ENCODE data around the gene ANGPT4.

ANGPT4 gene

GRCh38 chr20:919491-919916, 3.4 kb upstream of the ANGPT4 start:
- H3K4me3 ChIP-seq (replicated peaks; ENCODE audit: low read depth, low read length) = no peak overlapping the region
- TF ChIP-seq, protein P1, sequence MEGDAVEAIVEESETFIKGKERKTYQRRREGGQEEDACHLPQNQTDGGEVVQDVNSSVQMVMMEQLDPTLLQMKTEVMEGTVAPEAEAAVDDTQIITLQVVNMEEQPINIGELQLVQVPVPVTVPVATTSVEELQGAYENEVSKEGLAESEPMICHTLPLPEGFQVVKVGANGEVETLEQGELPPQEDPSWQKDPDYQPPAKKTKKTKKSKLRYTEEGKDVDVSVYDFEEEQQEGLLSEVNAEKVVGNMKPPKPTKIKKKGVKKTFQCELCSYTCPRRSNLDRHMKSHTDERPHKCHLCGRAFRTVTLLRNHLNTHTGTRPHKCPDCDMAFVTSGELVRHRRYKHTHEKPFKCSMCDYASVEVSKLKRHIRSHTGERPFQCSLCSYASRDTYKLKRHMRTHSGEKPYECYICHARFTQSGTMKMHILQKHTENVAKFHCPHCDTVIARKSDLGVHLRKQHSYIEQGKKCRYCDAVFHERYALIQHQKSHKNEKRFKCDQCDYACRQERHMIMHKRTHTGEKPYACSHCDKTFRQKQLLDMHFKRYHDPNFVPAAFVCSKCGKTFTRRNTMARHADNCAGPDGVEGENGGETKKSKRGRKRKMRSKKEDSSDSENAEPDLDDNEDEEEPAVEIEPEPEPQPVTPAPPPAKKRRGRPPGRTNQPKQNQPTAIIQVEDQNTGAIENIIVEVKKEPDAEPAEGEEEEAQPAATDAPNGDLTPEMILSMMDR (IDR thresholded peaks at IDR 0.05; ENCODE audit: insufficient read depth, low read length, poor library complexity, severe bottlenecking) = no peak
- no peaks in the 10 kb centered on the region for H3K36me3 ChIP-seq (ENCODE audit: control insufficient read depth, insufficient read depth, low read length)
- DNase-seq (ENCODE audit: extremely low read depth, insufficient read length) = no peak
- peaks cover 2% of the 10 kb centered on the region; the same call in 1 of the 2 replicates for H3K27me3 ChIP-seq (replicated peaks; ENCODE audit: control insufficient read depth, insufficient read depth, low read length)

DNA sequence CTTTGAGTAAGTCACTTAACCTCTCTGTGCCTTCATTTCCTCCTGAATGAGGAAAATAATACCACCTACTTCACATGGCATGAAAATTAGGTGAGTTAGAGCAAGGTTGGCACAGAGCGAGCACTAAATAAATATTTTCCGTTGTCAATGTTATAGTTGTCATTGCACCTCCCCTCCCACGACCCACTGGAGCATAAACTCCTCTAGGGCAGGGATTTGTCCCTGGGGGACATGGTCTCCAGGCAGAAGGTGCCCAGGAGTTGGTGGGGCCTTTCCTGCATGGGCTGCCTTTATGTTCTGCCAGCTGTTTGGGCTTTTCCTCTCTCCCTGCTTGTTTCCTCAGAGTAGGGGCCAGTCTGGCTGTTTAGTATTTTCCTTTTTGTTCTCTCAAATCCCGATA, 1.3 kb upstream of the ANGPT4 start:
- Histone ChIP-seq H3K36me3 (ENCODE audit: control insufficient read depth, insufficient read depth, low read length) (no peaks in the 10 kb centered on the region), H3K4me3 (replicated peaks; ENCODE audit: low read depth, low read length) (no peak overlapping the region), H3K27me3 (replicated peaks; ENCODE audit: control insufficient read depth, insufficient read depth, low read length) (peaks cover 3% of the 10 kb centered on the region)
- DNase-seq (ENCODE audit: extremely low read depth, insufficient read length) = no peak
- TF ChIP-seq, protein P1 (IDR thresholded peaks at IDR 0.05; ENCODE audit: insufficient read depth, low read length, poor library complexity, severe bottlenecking) = no peak

- peaks cover 3% of the 10 kb centered on the region for H3K27me3 ChIP-seq (replicated peaks; ENCODE audit: control insufficient read depth, insufficient read depth, low read length)
- TF ChIP-seq, protein P1 (IDR thresholded peaks at IDR 0.05; ENCODE audit: insufficient read depth, low read length, poor library complexity, severe bottlenecking) = no peak
- DNase-seq (ENCODE audit: extremely low read depth, insufficient read length) = no peak
- H3K4me3 ChIP-seq (replicated peaks; ENCODE audit: low read depth, low read length) = no peak overlapping the region
- no peaks in the 10 kb centered on the region for H3K36me3 ChIP-seq (ENCODE audit: control insufficient read depth, insufficient read depth, low read length)
Measured at GRCh38 chr20:916825-917224, 691 bp upstream of the ANGPT4 start.

DNA sequence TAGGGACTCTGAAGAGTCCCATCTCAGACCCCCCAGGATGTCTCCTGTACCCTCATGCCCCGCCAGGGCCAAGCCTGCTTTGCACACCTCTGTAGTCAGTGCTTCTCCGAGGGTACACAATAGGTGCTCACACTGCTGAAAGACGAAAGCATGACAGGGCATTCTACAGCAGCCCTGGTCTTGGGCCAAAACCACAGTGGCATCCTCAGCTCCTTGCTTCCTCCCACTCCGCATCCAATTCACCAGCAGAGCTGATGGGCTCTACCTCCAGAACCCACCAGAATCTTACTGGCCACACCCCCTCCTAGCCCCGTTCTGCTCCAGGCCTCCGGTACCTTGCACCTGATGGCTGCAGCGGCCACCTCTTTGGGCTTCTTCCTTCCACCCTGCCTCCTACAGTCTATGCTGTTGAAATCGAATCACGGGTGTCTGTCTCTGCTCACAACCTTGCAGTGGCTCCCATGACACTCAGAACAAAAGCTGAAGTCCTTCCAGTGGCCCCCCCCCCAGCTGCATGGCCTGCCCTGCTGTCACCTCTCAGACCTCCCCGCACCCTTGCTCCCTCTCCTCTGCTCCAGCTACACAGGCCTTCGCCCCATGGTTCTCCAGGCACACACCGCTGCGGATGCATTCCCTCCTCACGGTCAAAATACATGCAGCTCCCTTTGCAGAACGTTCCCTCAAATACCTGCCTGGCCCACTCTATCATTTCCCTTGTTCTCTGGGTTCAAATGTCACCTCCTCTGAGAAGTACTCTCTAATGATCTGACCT, 1.2 kb downstream of the ANGPT4 start:
- TF ChIP-seq, protein P1 (IDR thresholded peaks at IDR 0.05; ENCODE audit: insufficient read depth, low read length, poor library complexity, severe bottlenecking) = no peak
- Histone ChIP-seq H3K36me3 (ENCODE audit: control insufficient read depth, insufficient read depth, low read length) (no peaks in the 10 kb centered on the region), H3K27me3 (replicated peaks; ENCODE audit: control insufficient read depth, insufficient read depth, low read length) (peaks cover 3% of the 10 kb centered on the region), H3K4me3 (replicated peaks; ENCODE audit: low read depth, low read length) (no peak overlapping the region)
- DNase-seq (ENCODE audit: extremely low read depth, insufficient read length) = no peak

DNA sequence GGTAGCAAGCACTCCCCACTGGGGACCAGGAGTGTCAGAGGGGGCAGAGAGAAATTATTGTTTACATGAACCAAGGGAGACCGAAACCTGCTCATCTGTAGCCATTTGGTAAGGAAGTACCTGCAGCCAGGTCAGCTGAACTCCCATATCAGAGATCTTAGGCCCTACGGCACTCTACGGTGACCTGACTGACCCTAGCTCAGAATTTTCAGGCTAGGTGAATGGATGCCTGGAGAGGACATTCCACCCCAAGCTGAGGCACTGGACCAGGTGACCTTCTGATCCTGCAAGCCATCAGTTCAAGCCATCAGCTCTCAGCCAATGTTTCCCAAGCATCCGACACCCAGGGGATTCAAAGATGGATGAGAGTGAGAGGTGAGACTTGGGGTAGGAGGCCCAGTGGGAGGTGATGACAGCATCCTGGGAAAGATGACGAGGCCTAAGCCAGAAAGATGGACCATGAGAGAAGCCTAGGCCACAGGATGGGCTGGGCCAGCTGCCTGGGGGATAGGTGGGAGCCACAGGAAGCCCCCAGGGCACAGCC, 2.8 kb downstream of the ANGPT4 start:
- Histone ChIP-seq H3K36me3 (ENCODE audit: control insufficient read depth, insufficient read depth, low read length) (no peaks in the 10 kb centered on the region), H3K27me3 (replicated peaks; ENCODE audit: control insufficient read depth, insufficient read depth, low read length) (peaks cover 3% of the 10 kb centered on the region), H3K4me3 (replicated peaks; ENCODE audit: low read depth, low read length) (no peak overlapping the region)
- no peak for DNase-seq (ENCODE audit: extremely low read depth, insufficient read length)
- TF ChIP-seq, protein P1 (IDR thresholded peaks at IDR 0.05; ENCODE audit: insufficient read depth, low read length, poor library complexity, severe bottlenecking) = no peak
